ENCODE data around the gene MTRF1.

The MTRF1 gene

GRCh38 chr13:41232578-41233480 is 30.5 kb downstream of the MTRF1 start:
- Histone ChIP-seq H3K9ac (ENCODE audit: low read length) (no peak overlapping the region), H3K27ac (ENCODE audit: low read length) (no peak overlapping the region), H3K4me3 (ENCODE audit: low read length) (no peak overlapping the region), H2AFZ (ENCODE audit: low read length) (no peak overlapping the region), H3K27me3 (replicated peaks; ENCODE audit: insufficient read depth, low read length) (no peaks in the 10 kb centered on the region), H3F3A (ENCODE audit: insufficient read depth, low read length) (no peaks in the 10 kb centered on the region), H3K4me1 (ENCODE audit: low read length) (no peaks in the 10 kb centered on the region), H3K4me2 (ENCODE audit: low read depth, low read length) (no peak overlapping the region), H3K9me2 (replicated peaks; ENCODE audit: insufficient read depth, low read length) (no peaks in the 10 kb centered on the region), H3K36me3 (replicated peaks; ENCODE audit: insufficient read depth, low read length) (no peaks in the 10 kb centered on the region), H3K9me3 (replicated peaks; ENCODE audit: insufficient read depth, low read length) (no peaks in the 10 kb centered on the region), H3K79me2 (ENCODE audit: low read length) (no peaks in the 10 kb centered on the region), H4K20me1 (ENCODE audit: insufficient read depth, low read length) (no peaks in the 10 kb centered on the region)
- no peak for TF ChIP-seq CTCF (IDR thresholded peaks at IDR 0.05; ENCODE audit: low read length)
- TF ChIP-seq EZH2phosphoT487 (IDR thresholded peaks at IDR 0.05; ENCODE audit: low read length): no peak
- TF ChIP-seq EZH2 (optimal IDR thresholded peaks at IDR 0.05; ENCODE audit: low read depth, low read length): no peak
- DNase-seq: no peak

GRCh38 chr13:41231786-41232185 is 31.6 kb downstream of the MTRF1 start:
- DNase-seq: no peak
- H3K27ac ChIP-seq (ENCODE audit: low read length): no peak overlapping the region
- H3K36me3 ChIP-seq (replicated peaks; ENCODE audit: insufficient read depth, low read length): no peaks in the 10 kb centered on the region

GRCh38 chr13:41231025-41231677 is 32.2 kb downstream of the MTRF1 start:
- H3K36me3 ChIP-seq (replicated peaks; ENCODE audit: insufficient read depth, low read length): no peaks in the 10 kb centered on the region
- H4K20me1 ChIP-seq (ENCODE audit: insufficient read depth, low read length): no peaks in the 10 kb centered on the region
- TF ChIP-seq CTCF (IDR thresholded peaks at IDR 0.05; ENCODE audit: low read length): no peak
- TF ChIP-seq EZH2 (optimal IDR thresholded peaks at IDR 0.05; ENCODE audit: low read depth, low read length): no peak
- TF ChIP-seq EZH2phosphoT487 (IDR thresholded peaks at IDR 0.05; ENCODE audit: low read length): no peak
- no peaks in the 10 kb centered on the region for H3K9me3 ChIP-seq (replicated peaks; ENCODE audit: insufficient read depth, low read length)
- no peak overlapping the region for H3K27ac ChIP-seq (ENCODE audit: low read length)
- H3K9ac ChIP-seq (ENCODE audit: low read length): no peak overlapping the region
- no peaks in the 10 kb centered on the region for H3K79me2 ChIP-seq (ENCODE audit: low read length)
- no peak overlapping the region for H3K4me2 ChIP-seq (ENCODE audit: low read depth, low read length)
- H3K27me3 ChIP-seq (replicated peaks; ENCODE audit: insufficient read depth, low read length): no peaks in the 10 kb centered on the region
- no peak overlapping the region for H2AFZ ChIP-seq (ENCODE audit: low read length)
- H3K9me2 ChIP-seq (replicated peaks; ENCODE audit: insufficient read depth, low read length): no peaks in the 10 kb centered on the region
- no peak for DNase-seq
- H3K4me3 ChIP-seq (ENCODE audit: low read length): no peak overlapping the region
- no peaks in the 10 kb centered on the region for H3F3A ChIP-seq (ENCODE audit: insufficient read depth, low read length)
- no peaks in the 10 kb centered on the region for H3K4me1 ChIP-seq (ENCODE audit: low read length)

More at GRCh38 chr13:41231786-41232185, 31.6 kb downstream of the MTRF1 start:
- TF ChIP-seq CTCF (IDR thresholded peaks at IDR 0.05; ENCODE audit: low read length) (no peak), EZH2 (optimal IDR thresholded peaks at IDR 0.05; ENCODE audit: low read depth, low read length) (no peak), EZH2phosphoT487 (IDR thresholded peaks at IDR 0.05; ENCODE audit: low read length) (no peak)
- no peaks in the 10 kb centered on the region for H4K20me1 ChIP-seq (ENCODE audit: insufficient read depth, low read length)
- no peaks in the 10 kb centered on the region for H3F3A ChIP-seq (ENCODE audit: insufficient read depth, low read length)
- H3K27me3 ChIP-seq (replicated peaks; ENCODE audit: insufficient read depth, low read length): no peaks in the 10 kb centered on the region
- no peaks in the 10 kb centered on the region for H3K9me3 ChIP-seq (replicated peaks; ENCODE audit: insufficient read depth, low read length)
- no peaks in the 10 kb centered on the region for H3K9me2 ChIP-seq (replicated peaks; ENCODE audit: insufficient read depth, low read length)
- no peaks in the 10 kb centered on the region for H3K4me1 ChIP-seq (ENCODE audit: low read length)
- H3K9ac ChIP-seq (ENCODE audit: low read length): no peak overlapping the region
- no peak overlapping the region for H3K4me3 ChIP-seq (ENCODE audit: low read length)
- no peak overlapping the region for H3K4me2 ChIP-seq (ENCODE audit: low read depth, low read length)
- H3K79me2 ChIP-seq (ENCODE audit: low read length): no peaks in the 10 kb centered on the region
- no peak overlapping the region for H2AFZ ChIP-seq (ENCODE audit: low read length)

Data from MM.1S (cell line).